NCI-H1092 (cell line): Measurements from ENCODE around the gene VILL.
"Not testable (repeated sequence)": the region's sequence is repeated elsewhere in the genome, so short reads cannot be mapped to it uniquely, and the experiment has no call there.

Experiments used
- DNase-seq: peaks from one replicate; lab custom pipeline; 2025; lab: John Stamatoyannopoulos, UW

Gene VILL

GRCh38 chr3:38017445-38018295, 27.1 kb downstream of the VILL start:
- DNase-seq = no peak

- DNase-seq = no peak
Observed at GRCh38 chr3:38018296-38019266, 28.0 kb downstream of the VILL start.

GRCh38 chr3:38019658-38020341, 29.2 kb downstream of the VILL start:
- no peak for DNase-seq

- no peak for DNase-seq
Observed at GRCh38 chr3:38020342-38020726, 29.7 kb downstream of the VILL start.

GRCh38 chr3:38021196-38021595, 30.6 kb downstream of the VILL start:
- no peak for DNase-seq

GRCh38 chr3:38022301-38022700, 31.7 kb downstream of the VILL start:
- DNase-seq = no peak

GRCh38 chr3:38022896-38023709, 32.5 kb downstream of the VILL start:
- DNase-seq = no peak

- DNase-seq = no peak
Observed at GRCh38 chr3:38026856-38027255, 36.3 kb downstream of the VILL start.

GRCh38 chr3:38027466-38028465, 37.2 kb downstream of the VILL start:
- DNase-seq = no peak

GRCh38 chr3:38028621-38029361, 38.2 kb downstream of the VILL start:
- DNase-seq = no peak

GRCh38 chr3:38029400-38030125, 39.0 kb downstream of the VILL start, which contains the start of gene PLCD1:
PLCD1 (minus strand) TSS chr3:38029642; CDS start chr3:38029539, 103 bp downstream.
- DNase-seq = no peak

GRCh38 chr3:38030126-38031021, 39.8 kb downstream of the VILL start:
- no peak for DNase-seq

- no peak for DNase-seq
Observed at GRCh38 chr3:38031022-38031994, 40.7 kb downstream of the VILL start.

GRCh38 chr3:38032328-38032865, 41.8 kb downstream of the VILL start:
- no peak for DNase-seq

GRCh38 chr3:38033586-38033985, 43.0 kb downstream of the VILL start:
- not testable (repeated sequence) for DNase-seq

GRCh38 chr3:38034335-38034734, 43.7 kb downstream of the VILL start:
- not testable (repeated sequence) for DNase-seq
